ENCODE results near the gene CLCN4.

DNA sequence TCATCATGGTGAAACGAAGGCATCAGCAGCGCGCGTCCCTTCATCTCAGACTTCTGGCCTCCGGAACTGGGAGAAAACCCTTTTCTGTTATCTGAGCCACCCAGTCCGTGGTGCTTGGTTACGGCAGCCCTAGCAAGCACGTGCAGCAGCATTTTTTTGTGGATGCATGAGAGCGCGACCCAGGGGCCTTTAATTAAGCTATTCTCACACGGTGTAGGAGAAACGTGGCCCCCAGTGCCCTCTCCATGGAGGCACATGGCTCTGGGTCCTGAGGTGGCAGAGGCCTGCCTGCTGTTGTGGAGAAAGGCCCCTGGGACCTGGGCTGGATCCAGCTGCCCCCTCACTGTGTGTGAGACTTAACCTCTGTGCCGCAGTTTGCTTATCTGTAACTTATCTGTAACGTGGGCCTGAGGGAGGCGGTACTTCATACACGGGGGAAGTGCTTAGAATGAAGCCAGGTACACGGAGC lies 9.5 kb downstream of the CLCN4 start:
- TF ChIP-seq, protein P1, sequence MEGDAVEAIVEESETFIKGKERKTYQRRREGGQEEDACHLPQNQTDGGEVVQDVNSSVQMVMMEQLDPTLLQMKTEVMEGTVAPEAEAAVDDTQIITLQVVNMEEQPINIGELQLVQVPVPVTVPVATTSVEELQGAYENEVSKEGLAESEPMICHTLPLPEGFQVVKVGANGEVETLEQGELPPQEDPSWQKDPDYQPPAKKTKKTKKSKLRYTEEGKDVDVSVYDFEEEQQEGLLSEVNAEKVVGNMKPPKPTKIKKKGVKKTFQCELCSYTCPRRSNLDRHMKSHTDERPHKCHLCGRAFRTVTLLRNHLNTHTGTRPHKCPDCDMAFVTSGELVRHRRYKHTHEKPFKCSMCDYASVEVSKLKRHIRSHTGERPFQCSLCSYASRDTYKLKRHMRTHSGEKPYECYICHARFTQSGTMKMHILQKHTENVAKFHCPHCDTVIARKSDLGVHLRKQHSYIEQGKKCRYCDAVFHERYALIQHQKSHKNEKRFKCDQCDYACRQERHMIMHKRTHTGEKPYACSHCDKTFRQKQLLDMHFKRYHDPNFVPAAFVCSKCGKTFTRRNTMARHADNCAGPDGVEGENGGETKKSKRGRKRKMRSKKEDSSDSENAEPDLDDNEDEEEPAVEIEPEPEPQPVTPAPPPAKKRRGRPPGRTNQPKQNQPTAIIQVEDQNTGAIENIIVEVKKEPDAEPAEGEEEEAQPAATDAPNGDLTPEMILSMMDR (conservative IDR thresholded peaks at IDR 0.05), result no peak
- no peak for TF ChIP-seq EZH2 (IDR thresholded peaks at IDR 0.05; ENCODE audit: low read depth)
